HEK293T (cell line): ENCODE measurements around the gene BEND5.

Source experiments
- ARNT ChIP-seq: fragments of 450-650 bp; IDR thresholded peaks from 2 replicates; pipeline ENCODE4 v1.6.1; 2017; ENCODE audit warnings: mild to moderate bottlenecking
- BHLHE40 ChIP-seq: fragments of 450-650 bp; IDR thresholded peaks from 2 replicates; pipeline ENCODE4 v1.6.1; 2016; ENCODE audit warnings: mild to moderate bottlenecking, moderate library complexity, borderline replicate concordance
- ELF4 ChIP-seq: fragments of 450-650 bp; IDR thresholded peaks from 2 replicates; pipeline ENCODE4 v1.6.1; 2017; ENCODE audit warnings: antibody characterized with exemption
- FOXK2 ChIP-seq: fragments of 450-650 bp; IDR thresholded peaks from 2 replicates; pipeline ENCODE4 v1.6.1; 2016; ENCODE audit warnings: mild to moderate bottlenecking
- FOXM1 ChIP-seq: fragments of 450-650 bp; IDR thresholded peaks from 2 replicates; pipeline ENCODE4 v1.6.1; 2017; ENCODE audit warnings: mild to moderate bottlenecking, borderline replicate concordance
- SP1 ChIP-seq: fragments of 450-650 bp; IDR thresholded peaks from 2 replicates; pipeline ENCODE4 v1.6.1; 2017
- SUZ12 ChIP-seq: fragments of 450-650 bp; IDR thresholded peaks from 2 replicates; pipeline ENCODE4 v1.6.1; 2016; ENCODE audit warnings: mild to moderate bottlenecking

DNA sequence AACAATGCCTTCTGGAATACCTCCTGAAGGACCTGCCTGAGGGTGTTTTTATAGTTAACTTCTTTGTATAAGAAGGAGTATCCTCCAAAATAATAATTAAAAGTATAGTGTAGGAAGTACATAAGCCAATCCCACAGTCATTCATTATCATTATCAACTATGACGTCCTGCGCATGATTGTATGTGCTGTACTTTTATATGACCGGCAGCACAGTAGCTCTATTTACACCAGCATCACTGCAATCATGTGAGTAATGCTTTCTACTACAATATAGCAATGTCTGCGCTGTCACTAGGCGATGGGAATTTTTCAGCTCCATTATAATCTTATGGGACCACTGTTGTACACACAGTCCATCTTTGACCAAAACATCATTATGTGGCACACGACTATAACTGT lies 72.0 kb downstream of the BEND5 start:
- no peak for TF ChIP-seq SP1
- no peak for TF ChIP-seq ELF4
- no peak for TF ChIP-seq FOXK2
- no peak for TF ChIP-seq ARNT
- TF ChIP-seq FOXM1, result no peak
- no peak for TF ChIP-seq SUZ12
- TF ChIP-seq BHLHE40, result no peak
